Stimulated activated CD4-positive, alpha-beta T cell treated with anti-CD3 and anti-CD28 coated beads, TNF-alpha, amount 100 ng/mL, for 48 hours (primary cell): Measurements from ENCODE around the gene SYNPO2.
"Not testable (repeated sequence)": the region's sequence is repeated elsewhere in the genome, so short reads cannot be mapped to it uniquely, and the experiment has no call there.

Experiments
- DNase-seq, 3 donors: peaks; one replicate each; pipeline ENCODE4 v3.0.0-alpha.2; 2020; ENCODE audit warnings: low read depth in 3 of 3

SYNPO2 gene

DNA sequence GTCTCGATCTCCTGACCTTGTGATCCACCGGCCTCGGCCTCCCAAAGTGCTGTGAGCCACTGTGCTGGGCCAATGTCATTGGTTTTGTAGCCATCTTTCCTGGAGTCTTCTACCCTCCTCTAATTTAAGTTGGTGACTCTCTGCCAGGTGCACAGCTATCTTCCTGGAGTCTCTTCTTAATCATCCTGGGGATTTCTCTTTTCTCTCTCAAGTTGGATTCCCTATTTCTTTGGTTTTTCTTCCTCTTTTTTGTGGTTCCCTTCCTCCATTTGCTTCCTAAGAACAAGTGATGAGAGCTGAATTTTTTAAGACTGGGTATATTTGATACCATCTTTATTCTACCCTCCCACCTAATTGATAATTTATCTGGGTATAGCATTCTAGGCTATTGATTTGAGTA, 113.8 kb downstream of the SYNPO2 start:
- DNase-seq: no peak

GRCh38 chr4:119003001-119003400, 114.3 kb downstream of the SYNPO2 start:
- not testable (repeated sequence) for DNase-seq

DNA sequence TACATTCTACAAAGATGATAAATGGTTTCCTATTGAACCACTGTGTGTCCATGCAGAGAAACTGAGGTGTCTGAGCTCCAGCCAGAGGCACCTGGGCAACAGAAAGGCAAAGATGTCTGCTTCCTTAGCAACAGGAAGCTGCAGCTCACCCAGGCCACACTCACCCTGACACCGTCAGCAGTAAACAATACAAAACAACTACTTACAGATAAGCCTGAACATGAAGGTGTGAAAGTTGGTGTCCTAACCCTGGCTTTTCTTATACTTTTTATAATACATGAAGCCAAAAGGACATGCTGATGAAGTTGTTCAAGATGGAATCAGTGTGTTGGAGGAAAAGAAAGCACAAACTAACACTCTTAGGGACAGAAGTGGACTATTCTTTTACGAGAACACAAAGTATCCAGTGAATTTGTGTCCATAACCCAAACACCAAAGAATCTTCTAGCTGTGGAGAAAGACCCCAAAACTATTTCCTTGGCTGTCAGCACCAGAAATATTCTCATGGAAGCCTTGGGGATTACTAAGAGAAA, 117.3 kb downstream of the SYNPO2 start:
- DNase-seq: no peak

DNA sequence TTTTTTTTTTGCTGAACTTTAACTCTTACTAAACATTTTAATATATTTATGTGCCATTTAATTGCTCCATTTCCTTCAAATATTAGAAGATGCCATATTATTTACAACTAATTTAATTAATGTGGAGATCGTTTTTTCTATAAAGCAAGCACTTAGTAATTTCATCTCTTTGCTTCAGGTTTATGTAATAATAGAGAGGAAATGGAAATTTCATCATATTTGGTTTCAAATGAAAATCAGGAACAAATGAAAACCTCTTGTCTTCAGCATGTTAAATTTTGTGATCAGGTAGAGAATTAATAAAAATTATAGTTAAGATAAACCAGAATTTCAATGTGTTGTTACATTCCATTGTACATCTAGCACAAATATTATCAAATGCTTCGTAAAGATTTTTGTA, 120.1 kb downstream of the SYNPO2 start:
- DNase-seq: no peak

DNA sequence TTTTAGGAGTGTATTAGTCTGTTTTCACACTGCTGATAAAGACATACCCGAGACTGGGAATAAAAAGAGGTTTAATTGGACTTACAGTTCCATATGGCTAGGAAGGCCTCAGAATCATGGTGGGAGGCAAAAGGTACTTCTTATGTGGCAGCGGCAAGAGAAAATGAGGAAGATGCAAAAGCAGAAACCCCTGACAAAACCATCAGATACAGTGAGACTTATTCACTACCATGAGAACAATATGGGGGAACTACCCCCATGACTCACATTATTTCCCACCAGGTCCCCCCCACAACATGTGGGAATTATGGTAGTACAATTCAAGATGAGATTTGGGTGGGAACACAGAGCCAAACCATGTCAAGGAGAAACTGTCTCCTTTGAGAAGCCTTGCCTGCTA, 121.6 kb downstream of the SYNPO2 start:
- not testable (repeated sequence) for DNase-seq

- no peak for DNase-seq
Observed at GRCh38 chr4:119010909-119011606, 122.4 kb downstream of the SYNPO2 start.

DNA sequence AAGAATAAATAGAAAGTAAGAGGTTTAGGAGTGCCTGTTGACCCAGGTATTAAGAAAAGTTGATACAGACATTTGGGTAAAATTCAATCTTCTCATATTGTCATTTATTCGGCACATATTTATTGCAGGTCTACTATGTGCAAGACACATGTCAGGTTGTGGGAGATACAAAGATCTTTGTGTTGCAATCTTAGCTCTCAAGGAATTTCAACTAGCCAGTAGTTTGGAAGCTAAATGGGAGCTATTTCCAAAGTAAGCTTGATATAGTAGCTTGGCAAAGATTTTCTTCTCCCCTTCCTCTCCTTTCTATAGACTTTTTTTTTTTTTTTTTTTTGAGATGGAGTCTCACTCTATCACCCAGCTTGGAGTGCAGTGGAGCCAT, 122.9 kb downstream of the SYNPO2 start:
- DNase-seq: no peak

GRCh38 chr4:119014658-119015057, 126.0 kb downstream of the SYNPO2 start:
- no peak for DNase-seq

GRCh38 chr4:119016636-119017035, 128.0 kb downstream of the SYNPO2 start:
- no peak for DNase-seq

- no peak for DNase-seq
Observed at GRCh38 chr4:119017636-119018035, 129.0 kb downstream of the SYNPO2 start.

- no peak for DNase-seq
Observed at GRCh38 chr4:119020158-119020557, 131.5 kb downstream of the SYNPO2 start.

DNA sequence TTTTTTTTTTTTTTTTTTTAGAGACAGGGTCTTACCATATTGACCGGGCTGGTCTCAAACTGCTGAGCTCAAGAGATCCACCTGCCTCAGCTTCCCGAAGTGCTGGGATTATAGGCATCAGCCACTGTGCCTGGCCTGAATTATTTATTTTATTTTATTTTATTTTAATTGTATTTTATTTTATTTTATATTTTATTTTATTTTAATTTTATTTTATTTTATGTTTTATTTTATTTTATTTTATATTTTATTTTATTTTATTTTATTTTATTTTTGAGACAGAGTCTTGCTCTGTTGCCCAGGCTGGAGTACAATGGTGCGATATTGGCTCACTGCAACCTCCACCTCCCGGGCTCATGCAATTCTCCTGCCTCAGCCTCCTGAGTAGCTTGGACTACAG, 133.9 kb downstream of the SYNPO2 start:
- not testable (repeated sequence) for DNase-seq

DNA sequence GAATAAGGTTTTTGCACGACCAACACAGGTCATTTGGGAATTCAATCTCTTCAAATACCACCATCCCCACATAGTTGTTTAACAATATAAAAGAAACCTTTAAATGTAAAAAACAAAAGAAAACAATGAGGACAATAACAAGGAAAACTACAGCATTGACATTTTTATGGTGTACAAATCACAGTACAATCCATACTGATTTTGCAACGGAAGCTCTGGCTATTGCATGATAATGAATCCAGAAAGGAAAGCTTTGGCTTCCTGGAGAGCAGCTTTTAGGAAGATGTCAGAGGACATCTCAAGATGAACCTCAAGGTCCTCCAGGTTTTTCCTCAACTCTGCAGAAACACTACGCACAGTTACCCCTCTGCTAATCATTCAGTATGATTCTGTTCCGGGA, 135.4 kb downstream of the SYNPO2 start:
- DNase-seq: no peak

GRCh38 chr4:119025420-119025819, 136.8 kb downstream of the SYNPO2 start:
- DNase-seq: no peak

DNA sequence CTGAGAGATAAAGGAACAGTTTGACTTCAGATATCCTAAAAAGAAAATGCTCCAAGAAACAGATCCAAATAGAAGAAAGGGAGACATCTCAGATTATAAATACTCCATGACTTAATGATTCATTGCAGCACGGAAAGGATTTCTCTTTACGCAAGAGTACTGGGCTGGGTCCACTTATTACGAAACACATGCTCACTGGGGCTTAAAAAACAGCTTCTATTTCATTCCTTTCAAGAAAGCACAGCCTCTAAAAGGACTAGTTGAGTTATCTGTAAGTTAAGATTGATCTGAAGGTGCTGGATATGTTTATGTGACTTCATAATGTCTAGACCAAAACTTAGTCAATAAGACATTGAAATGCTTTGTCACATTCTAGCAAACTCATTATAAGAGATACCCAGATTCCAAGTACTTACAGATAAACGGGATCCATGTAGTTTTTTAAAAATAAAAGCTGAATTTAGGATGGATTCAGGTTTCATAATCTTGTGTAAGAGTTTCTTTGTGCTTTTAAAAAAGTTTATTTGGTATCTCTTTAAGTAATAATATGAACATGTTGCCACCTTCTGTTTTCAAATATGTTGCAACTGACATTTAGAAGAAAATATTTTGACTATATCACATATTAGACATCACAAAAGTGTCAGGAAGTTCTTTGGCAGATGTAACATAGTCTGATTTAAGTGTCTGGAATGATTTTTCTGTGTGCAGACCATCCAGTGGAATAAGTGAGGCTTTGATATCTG, 137.4 kb downstream of the SYNPO2 start:
- DNase-seq: no peak

DNA sequence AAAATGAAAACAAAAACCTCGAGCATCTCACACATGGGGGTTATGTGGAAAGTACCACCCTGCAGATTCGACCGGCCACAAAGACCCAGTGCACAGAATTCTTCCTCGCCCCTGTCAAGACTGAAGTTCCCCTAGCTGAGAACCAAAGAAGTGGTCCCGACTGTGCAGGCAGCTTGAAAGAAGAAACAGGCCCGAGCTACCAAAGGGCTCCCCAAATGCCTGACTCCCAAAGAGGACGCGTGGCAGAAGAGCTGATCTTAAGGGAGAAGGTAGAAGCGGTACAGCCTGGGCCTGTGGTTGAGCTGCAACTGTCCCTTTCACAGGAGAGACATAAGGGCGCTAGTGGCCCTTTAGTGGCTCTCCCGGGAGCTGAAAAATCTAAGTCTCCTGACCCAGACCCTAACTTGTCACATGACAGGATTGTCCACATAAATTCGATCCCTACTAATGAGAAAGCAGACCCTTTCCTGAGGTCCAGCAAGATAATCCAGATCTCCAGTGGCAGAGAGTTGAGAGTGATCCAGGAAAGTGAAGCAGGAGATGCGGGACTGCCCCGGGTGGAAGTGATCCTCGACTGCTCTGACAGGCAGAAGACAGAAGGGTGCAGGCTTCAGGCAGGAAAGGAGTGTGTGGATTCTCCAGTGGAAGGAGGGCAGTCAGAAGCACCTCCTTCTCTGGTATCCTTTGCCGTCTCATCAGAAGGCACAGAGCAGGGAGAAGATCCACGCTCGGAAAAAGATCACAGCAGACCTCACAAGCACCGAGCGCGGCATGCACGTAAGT, 138.2 kb downstream of the SYNPO2 start:
- no peak for DNase-seq

DNA sequence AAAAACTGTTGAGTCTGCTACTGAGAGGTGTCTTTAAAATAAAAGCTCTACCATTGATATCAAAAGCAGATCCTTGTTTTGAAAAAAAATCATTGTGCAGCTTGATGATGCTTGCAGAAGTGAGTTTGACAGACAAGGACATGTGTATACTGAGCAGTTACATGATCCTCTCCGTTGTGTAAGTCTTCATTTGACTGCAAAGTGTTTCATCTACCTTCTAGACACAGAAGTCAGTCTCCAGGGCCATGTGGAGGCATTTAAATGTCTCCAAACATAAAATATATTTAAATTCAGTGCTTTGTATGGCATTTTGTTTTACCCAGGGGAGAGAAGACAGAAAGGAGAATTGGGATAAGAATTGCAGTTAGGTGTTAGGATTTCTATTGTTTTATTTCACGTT, 139.2 kb downstream of the SYNPO2 start:
- DNase-seq: no peak

DNA sequence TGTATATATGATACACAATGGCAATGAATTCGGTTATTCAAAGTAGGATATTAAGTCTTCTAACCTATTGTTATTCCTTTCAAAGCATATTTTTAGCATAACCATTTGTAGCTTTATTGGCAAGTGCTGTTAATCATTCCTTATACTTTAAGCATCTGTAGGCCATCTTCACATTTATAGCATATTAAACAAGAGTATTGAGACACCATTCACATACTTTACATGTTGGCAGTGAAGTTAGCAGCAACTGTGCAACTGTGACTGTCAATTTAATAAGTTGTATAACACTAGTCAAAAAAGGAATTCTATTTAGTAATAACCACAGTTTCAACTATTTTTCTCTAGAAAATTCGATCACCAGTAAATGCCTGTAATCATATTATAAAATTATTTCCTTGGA, 139.6 kb downstream of the SYNPO2 start:
- no peak for DNase-seq

DNA sequence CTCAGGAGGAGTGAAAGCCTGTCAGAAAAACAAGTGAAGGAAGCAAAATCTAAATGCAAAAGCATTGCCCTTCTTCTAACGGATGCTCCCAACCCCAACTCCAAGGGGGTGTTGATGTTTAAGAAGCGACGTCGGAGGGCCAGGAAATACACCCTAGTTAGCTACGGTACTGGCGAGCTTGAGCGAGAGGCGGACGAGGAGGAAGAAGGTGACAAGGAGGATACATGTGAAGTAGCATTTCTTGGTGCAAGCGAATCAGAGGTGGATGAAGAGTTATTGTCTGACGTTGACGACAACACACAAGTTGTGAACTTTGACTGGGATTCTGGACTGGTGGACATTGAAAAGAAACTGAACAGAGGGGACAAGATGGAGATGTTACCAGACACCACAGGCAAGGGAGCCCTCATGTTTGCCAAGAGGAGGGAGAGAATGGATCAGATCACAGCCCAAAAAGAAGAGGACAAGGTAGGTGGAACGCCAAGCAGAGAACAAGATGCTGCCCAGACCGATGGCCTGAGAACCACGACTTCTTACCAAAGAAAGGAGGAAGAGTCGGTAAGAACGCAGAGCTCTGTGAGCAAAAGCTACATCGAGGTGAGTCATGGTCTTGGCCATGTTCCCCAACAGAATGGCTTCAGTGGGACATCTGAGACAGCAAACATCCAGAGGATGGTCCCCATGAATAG, 141.3 kb downstream of the SYNPO2 start:
- no peak for DNase-seq

GRCh38 chr4:119030536-119030890, 141.9 kb downstream of the SYNPO2 start:
- DNase-seq: no peak

DNA sequence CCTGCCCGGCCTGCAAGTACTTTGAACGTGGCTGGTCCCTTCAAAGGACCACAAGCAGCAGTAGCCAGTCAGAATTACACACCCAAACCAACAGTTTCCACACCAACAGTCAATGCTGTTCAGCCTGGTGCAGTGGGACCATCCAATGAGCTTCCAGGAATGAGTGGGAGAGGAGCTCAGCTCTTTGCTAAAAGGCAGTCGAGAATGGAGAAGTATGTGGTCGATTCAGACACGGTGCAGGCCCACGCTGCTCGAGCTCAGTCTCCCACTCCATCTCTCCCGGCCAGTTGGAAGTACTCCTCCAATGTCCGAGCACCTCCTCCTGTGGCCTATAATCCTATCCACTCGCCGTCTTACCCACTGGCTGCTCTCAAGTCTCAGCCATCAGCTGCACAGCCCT, 142.6 kb downstream of the SYNPO2 start:
- DNase-seq: no peak
